ENCODE data around the gene KPNA1.

The KPNA1 gene

DNA sequence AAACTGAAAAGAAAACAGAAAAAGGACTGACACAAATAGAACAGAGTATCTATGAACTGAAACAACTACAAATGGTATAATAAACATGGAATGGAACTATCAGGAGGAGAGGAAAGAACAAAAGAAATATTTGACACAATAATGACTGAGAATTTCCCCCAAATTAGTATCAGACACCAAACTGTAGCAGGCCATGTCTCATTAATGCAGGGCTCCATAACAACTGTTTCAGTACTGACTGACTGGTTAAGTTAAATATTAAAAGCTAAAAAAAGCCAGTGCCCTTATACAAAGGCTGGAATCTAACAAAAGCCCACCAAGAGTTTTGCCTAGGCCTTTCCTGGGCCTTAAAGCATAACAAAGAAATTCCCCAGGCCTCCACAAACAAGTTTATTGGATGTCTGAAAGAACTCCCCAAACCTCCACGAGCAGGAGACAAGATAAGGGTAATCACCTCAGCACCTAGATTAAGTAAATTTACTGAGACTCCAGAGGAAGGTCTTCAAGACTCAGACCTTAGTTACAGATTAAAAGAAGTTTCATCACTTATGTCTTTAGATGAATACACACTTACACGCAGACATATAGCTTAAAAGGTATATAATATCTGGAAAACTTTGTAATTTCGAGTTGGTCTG lies 45.7 kb downstream of the KPNA1 start:
- no peak for DNase-seq (ENCODE audit: low read depth, low spot score)
- TF ChIP-seq, protein P1, sequence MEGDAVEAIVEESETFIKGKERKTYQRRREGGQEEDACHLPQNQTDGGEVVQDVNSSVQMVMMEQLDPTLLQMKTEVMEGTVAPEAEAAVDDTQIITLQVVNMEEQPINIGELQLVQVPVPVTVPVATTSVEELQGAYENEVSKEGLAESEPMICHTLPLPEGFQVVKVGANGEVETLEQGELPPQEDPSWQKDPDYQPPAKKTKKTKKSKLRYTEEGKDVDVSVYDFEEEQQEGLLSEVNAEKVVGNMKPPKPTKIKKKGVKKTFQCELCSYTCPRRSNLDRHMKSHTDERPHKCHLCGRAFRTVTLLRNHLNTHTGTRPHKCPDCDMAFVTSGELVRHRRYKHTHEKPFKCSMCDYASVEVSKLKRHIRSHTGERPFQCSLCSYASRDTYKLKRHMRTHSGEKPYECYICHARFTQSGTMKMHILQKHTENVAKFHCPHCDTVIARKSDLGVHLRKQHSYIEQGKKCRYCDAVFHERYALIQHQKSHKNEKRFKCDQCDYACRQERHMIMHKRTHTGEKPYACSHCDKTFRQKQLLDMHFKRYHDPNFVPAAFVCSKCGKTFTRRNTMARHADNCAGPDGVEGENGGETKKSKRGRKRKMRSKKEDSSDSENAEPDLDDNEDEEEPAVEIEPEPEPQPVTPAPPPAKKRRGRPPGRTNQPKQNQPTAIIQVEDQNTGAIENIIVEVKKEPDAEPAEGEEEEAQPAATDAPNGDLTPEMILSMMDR (IDR thresholded peaks at IDR 0.05; ENCODE audit: low read depth, low read length): no peak
- in situ Hi-C loops (cut with HindIII; ENCODE audit: low sequenced_read_pairs): no loop called here
- no peak overlapping the region for H3K4me3 ChIP-seq (ENCODE audit: low read depth, low read length)

DNA sequence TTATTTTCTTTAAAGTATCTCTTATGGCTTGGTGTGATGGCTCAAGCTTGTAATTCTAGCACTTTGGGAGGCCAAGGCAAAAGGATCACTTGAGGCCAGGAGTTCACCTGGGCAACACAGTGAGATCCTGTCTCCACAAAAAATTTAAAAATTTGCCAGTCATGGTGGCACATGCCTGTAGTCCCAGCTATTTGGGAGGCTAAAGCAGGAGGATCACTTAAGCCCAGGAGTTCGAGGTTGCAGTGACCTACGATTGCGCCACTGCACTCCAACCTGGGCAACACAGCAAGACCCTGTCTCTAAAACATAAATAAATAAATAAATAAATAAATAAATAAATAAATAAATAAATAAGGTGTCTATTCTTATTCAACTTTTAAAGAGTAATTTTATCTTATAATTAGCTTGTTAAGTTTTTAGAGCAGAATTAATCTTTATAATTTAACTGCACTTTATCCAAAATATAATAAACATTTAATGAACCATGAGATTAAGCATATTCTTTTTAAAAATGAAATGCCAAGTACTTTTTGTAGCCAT lies 48.0 kb downstream of the KPNA1 start:
- no peak for DNase-seq (ENCODE audit: low read depth, low spot score)
- no peak overlapping the region for H3K4me3 ChIP-seq (ENCODE audit: low read depth, low read length)
- in situ Hi-C loops (cut with HindIII; ENCODE audit: low sequenced_read_pairs): no loop called here
- TF ChIP-seq, protein P1 (IDR thresholded peaks at IDR 0.05; ENCODE audit: low read depth, low read length): no peak

DNA sequence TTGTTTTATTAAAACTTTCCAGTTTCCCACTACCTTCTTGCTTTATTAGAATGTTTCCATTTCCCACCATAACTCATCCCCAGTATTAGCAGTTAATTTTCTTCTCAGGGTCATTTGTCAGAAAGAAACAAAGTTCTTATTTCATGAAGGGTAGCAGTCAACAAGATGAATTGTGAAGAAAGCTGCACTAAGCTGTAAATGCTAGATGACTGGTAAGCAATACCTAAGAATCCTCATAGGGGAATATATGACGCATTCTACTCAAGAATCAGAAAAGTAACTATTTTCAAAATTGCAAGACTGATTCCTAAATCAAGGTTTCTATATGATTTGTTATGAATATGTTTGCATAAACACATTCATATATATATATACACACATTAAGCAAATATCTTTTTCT lies 50.1 kb downstream of the KPNA1 start:
- no peak for DNase-seq (ENCODE audit: low read depth, low spot score)
- H3K4me3 ChIP-seq (ENCODE audit: low read depth, low read length): no peak overlapping the region
- TF ChIP-seq, protein P1 (IDR thresholded peaks at IDR 0.05; ENCODE audit: low read depth, low read length): no peak
- in situ Hi-C loops (cut with HindIII; ENCODE audit: low sequenced_read_pairs): no loop called here

DNA sequence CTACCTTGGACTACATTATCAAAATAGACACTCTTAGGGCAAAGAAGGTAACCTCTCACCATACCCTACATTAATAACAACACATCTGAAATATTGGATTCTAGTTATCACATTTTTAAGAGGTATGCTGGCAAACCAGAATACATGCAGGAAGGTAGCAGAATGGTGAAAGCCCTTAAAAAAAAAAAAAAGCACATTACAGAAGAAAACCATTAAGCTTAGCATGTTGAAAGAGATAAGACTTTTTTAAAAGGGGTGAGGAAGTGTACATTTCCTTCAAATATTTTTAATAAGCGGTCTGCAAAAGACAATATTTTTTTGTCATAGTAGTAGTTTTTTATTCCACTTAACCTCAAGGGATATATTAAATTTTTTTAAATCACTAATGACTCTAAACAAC lies 52.3 kb downstream of the KPNA1 start:
- TF ChIP-seq, protein P1 (IDR thresholded peaks at IDR 0.05; ENCODE audit: low read depth, low read length): no peak
- DNase-seq (ENCODE audit: low read depth, low spot score): no peak
- in situ Hi-C loops (cut with HindIII; ENCODE audit: low sequenced_read_pairs): no loop called here
- no peak overlapping the region for H3K4me3 ChIP-seq (ENCODE audit: low read depth, low read length)

DNA sequence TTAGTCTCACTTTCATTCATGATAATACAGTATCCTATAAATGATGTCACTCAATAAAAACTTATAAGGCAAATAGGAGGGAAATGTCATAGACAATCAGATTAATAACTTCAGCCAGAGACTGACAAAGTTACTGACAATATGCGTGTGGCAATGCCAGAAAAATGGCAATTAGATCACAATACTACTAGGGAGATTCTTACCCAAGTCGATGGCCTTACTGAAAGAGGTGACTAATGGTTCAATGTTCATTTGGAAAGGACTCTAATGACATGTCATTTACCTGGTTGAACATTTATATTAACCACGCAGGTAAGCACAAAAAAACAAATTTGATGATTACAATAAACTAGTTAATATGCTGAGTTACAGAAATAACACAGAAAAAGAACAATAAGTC lies 52.9 kb downstream of the KPNA1 start:
- DNase-seq (ENCODE audit: low read depth, low spot score): no peak
- in situ Hi-C loops (cut with HindIII; ENCODE audit: low sequenced_read_pairs): no loop called here
- TF ChIP-seq, protein P1 (IDR thresholded peaks at IDR 0.05; ENCODE audit: low read depth, low read length): no peak
- no peak overlapping the region for H3K4me3 ChIP-seq (ENCODE audit: low read depth, low read length)

DNA sequence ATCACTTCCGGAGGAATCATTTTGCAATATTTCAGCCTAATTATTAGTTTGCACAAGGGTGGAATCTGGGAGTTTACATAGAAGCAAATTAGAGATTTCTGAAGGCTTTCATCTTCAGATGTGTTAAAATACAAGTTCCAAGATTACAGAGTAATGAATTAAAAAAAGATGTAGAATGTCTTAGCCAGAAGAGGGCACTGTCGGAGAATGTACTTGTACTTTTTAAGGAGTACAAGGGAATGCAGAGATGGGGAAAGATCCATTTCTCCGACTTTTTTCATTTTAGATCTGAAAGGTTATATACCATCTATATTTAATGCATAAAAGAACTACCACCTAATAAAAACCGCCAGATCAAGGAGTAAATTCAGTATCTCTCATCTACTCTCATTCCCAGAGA lies 55.7 kb downstream of the KPNA1 start:
- in situ Hi-C loops (cut with HindIII; ENCODE audit: low sequenced_read_pairs): no loop called here
- TF ChIP-seq, protein P1 (IDR thresholded peaks at IDR 0.05; ENCODE audit: low read depth, low read length): peak; percentile 42
- peak; percentile 72 for DNase-seq (ENCODE audit: low read depth, low spot score)
- no peak overlapping the region for H3K4me3 ChIP-seq (ENCODE audit: low read depth, low read length)

Data from astrocyte of the spinal cord (primary cell).